ENCODE measurements around the gene AQP5. TPM values are rescaled to one million over a fixed set of nuclear protein-coding genes. Genes with fewer than 3 reads are reported as not detected.
A peak's percentile ranks its signal among the peaks of the same experiment; 100 is the strongest.

The AQP5 gene
- total RNA-seq, 2 donors from 2014 or later, result not detected

DNA sequence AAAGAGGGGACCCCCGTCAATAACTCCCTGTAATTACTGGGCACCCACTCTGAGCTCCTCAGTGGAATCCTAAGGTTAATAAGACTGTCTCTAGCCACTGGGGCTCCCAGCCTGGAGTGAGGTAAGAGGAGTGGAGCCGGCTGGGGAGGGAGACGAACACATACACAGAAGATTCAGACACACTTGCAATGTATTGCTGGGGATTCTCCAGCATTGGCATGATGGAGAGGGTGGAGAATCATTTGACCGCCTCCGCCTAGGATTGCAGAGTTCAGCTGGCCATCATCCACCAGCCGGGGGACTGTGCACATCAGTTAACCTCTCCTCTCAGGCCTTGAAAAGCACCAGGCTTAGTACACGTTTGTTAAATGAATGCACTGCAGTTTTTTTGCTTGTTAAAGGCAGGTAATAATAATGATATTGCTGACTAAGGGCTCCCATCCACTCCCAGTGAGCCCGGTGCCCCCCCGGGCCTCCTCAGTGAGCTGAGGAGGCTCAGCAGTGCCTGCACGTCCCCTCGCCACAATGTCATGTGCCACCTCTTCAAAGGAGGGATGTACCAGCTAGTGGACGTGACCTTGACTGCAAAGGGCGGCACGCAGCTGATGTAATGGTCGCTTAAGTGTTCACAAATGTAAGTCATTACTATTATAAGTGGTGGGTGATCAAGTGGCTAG is 37.7 kb upstream of the AQP5 start:
- Mint-ChIP-seq H3K4me1 (peaks cover 6% of the 10 kb centered on the region), H3K36me3 (ENCODE audit: low read depth) (no peaks in the 10 kb centered on the region), H3K27ac (no peak overlapping the region), H3K4me3 (no peak overlapping the region), H3K27me3 (no peaks in the 10 kb centered on the region)
- H3K9me3 ChIP-seq (ENCODE audit: control insufficient read depth, low read length, poor library complexity, severe bottlenecking), result no peaks in the 10 kb centered on the region
- no peak for DNase-seq
- no peak for ATAC-seq

DNA sequence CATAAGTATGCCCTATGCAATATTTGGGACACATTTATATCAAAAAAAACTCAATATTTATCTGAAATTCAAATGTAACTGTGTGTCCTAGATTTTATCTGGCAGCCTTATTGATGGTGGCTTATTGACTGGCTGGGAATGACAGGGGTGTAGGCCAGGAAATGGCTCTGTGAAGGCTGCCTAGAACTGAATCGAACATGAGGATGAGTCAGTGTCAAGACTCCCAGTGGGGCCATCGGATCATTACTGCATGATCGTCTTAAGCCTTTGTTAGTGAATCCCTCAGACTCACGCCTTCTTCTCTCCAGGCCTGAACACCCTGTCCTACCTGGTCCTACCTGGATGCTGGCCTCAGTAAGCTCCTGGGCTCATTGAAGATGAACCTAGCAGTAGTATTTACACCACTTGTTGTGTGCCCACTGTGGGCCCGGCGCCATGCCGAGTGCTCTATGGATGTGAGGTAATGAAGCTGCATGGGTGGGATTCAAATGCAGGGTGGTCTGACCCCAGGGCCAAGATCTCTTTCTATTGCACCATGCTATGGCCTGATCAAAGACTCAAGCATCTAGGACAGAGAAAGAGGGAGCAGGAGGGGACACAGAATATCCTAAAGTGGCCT is 36.9 kb upstream of the AQP5 start:
- Mint-ChIP-seq H3K27ac (no peak overlapping the region), H3K27me3 (peaks cover under 1% of the 10 kb centered on the region), H3K36me3 (ENCODE audit: low read depth) (no peaks in the 10 kb centered on the region), H3K4me1 (peaks cover 6% of the 10 kb centered on the region), H3K4me3 (no peak overlapping the region)
- DNase-seq (no peak), ATAC-seq (no peak)
- H3K9me3 ChIP-seq (ENCODE audit: control insufficient read depth, low read length, poor library complexity, severe bottlenecking), result no peaks in the 10 kb centered on the region

DNA sequence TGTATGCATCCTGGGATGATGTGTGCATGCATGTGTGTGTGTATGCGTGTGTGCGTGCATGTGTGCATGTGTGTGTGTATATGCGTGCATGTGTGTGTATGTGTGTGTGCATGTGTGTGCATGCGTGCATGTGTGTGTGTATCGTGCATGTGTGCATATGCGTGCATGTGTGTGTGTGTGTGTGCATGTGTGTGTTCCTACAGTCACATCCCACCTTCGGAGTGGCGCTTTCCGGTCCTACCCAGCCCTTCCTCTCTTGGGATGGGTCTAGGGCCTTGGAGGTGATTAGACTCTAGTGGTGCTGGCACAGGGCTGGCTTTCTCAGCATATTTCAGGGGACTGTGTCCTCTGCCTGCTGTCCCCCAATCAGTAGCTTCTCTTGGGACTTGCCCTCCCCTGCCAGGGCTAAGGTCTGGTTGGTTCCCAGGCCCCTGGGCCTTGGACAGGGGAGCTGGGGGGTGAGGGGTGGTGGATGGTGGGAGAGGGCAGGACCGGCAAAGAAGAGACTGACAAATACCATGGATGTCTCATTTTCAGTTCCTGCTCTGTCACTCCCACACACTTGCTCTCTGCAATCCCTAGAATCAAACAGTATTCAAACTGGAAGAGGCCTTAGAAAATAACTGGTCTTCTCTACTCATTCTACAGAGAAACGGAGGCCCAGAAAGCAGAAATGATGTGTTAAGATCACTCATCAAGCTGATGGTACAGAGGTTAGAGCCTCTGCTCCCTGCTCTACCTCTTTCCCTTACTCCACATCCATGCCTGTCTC is 36.1 kb upstream of the AQP5 start:
- no peaks in the 10 kb centered on the region for H3K36me3 Mint-ChIP-seq (ENCODE audit: low read depth)
- DNase-seq (no peak), ATAC-seq (no peak)
- no peak overlapping the region for H3K4me3 Mint-ChIP-seq
- H3K4me1 Mint-ChIP-seq, result peaks cover 6% of the 10 kb centered on the region
- H3K9me3 ChIP-seq (ENCODE audit: control insufficient read depth, low read length, poor library complexity, severe bottlenecking), result no peaks in the 10 kb centered on the region
- no peak overlapping the region for H3K27ac Mint-ChIP-seq
- H3K27me3 Mint-ChIP-seq, result peaks cover 4% of the 10 kb centered on the region

DNA sequence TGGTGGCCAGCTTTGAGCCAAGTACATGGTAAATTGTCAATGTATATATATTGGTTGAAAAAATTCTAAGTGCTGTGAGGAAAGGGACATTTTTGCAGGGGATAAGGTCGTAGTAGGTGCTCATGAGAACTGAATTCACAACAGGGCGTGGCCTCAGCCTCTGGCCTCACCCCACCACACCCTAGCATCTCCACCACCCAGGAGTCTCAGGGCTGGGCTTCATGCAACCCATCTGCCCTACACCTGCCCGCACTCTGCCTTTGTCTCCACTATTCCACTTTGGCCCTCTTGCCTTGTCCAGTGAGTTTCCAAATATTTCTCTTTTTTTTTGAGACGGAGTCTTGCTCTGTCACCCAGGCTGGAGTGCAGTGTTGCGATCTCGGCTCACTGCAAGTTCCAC is 33.2 kb upstream of the AQP5 start:
- Mint-ChIP-seq H3K36me3 (ENCODE audit: low read depth) (no peaks in the 10 kb centered on the region), H3K27ac (no peak overlapping the region), H3K4me1 (no peaks in the 10 kb centered on the region), H3K27me3 (peaks cover 9% of the 10 kb centered on the region), H3K4me3 (no peak overlapping the region)
- DNase-seq, result no peak
- H3K9me3 ChIP-seq (ENCODE audit: control insufficient read depth, low read length, poor library complexity, severe bottlenecking), result no peaks in the 10 kb centered on the region
- ATAC-seq, result no peak

DNA sequence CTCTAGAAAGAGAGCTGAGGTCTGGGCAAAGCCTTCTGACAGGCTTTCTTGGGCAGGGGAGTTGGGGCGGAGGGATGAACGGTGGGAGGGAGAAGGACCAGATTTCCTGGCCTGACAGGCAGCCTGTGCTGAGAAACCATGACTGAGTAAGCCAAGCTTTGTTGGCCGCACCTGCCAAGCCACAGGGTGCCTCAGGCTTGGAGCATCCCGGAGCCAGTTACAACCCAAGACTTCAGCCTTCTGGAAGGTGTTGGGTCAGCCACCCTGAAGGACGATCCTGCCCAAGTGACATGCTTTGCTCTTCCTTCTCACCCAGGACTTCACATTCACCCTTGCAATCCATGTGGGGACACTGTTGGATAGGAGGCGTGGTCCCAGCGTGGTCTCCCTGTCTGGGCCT is 32.1 kb upstream of the AQP5 start:
- Mint-ChIP-seq H3K27me3 (peaks cover 12% of the 10 kb centered on the region), H3K27ac (no peak overlapping the region), H3K4me3 (no peak overlapping the region), H3K4me1 (peaks cover 1% of the 10 kb centered on the region), H3K36me3 (ENCODE audit: low read depth) (peaks cover 2% of the 10 kb centered on the region)
- no peak for DNase-seq
- H3K9me3 ChIP-seq (ENCODE audit: control insufficient read depth, low read length, poor library complexity, severe bottlenecking), result no peaks in the 10 kb centered on the region
- ATAC-seq, result no peak

DNA sequence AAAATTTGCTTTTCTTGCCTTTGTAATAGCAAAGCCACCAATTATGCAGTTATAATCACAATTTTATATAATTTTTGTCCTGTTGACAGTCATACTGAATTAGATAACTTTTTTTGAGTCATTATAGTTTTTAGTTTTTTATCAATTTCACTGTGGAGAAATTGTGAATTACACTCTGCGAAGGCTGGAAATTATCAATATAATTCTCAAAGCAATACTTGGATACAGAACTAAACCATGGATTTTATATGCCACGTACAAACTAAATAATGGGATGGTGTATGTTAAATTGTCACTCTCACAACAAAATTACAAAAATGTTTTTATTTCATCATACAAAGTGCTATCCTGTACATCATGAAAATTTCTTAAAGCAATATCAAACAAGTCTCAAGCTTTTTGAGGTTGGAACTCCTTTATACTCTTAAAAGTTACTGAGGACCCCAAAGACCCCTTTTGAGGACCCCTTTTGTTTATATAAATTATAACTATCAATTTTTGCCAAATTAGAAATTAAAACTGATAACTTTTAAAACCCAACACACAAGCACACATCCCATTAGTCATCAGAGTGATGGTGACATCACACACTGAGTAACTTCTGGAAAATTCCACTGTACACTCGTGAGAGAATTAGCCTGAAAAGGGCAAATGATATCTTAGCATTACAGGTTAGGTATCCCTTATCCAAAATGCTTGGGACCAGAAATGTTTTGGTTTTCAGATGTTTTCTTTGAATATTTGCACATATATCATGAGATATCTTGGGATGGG is 31.0 kb upstream of the AQP5 start:
- H3K4me3 Mint-ChIP-seq, result no peak overlapping the region
- H3K4me1 Mint-ChIP-seq, result peaks cover 4% of the 10 kb centered on the region
- no peak for DNase-seq
- no peak for ATAC-seq
- no peak overlapping the region for H3K27ac Mint-ChIP-seq
- peaks cover 20% of the 10 kb centered on the region for H3K27me3 Mint-ChIP-seq
- H3K9me3 ChIP-seq (ENCODE audit: control insufficient read depth, low read length, poor library complexity, severe bottlenecking), result no peaks in the 10 kb centered on the region
- H3K36me3 Mint-ChIP-seq (ENCODE audit: low read depth), result peaks cover 3% of the 10 kb centered on the region

DNA sequence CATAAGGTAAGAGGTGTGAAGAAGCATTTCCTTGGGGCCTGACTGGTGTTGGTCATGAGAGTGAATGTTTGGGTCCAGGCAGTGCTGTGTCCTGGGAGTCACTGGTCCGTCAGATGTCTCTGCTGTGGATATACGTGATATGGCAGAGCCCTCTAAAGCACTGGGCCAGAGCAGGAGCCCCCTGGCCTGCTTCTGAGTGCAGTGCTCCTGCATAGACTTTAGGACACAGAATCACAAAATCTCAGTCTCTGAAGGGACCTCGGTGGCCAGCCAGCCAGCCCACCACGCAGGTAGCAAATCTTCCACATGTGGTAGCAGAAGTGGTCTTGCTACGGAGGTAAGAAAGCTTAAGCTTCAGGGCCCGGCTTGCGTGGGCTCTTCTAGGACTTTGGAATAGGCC is 29.6 kb upstream of the AQP5 start:
- H3K27me3 Mint-ChIP-seq, result peaks cover 24% of the 10 kb centered on the region
- H3K27ac Mint-ChIP-seq, result no peak overlapping the region

DNA sequence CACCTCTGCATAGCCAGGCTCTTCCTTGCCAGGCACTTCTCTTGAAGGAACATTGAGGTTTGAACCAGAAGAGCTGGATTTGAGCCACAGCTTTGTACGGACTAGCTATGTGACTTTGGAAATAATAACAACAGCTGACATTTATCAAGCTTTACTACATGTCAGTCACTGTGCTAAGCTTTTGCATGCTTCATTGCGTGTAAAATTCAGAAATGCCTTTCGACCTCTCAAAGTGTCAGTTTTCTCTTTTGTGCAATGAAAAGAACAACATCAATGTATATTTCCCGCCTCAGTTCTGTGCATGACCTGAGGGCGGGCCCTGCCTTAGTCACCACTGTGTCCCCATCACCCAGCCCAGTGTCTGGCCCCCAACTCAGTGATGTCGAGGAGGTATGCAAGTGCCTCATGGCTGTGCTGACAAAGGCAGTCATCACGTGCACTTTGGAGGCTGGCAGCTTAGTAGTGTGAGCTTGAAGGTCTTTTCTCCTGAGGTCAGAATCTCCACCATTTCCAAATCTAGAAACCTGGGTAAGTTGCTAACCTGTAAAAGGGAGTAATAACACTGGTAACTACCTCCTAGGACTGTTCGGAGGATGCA is 29.0 kb upstream of the AQP5 start:
- H3K27me3 Mint-ChIP-seq, result peaks cover 29% of the 10 kb centered on the region
- H3K4me3 Mint-ChIP-seq, result no peak overlapping the region
- no peaks in the 10 kb centered on the region for H3K9me3 ChIP-seq (ENCODE audit: control insufficient read depth, low read length, poor library complexity, severe bottlenecking)
- peaks cover 4% of the 10 kb centered on the region for H3K4me1 Mint-ChIP-seq
- DNase-seq (no peak), ATAC-seq (no peak)
- peaks cover 3% of the 10 kb centered on the region for H3K36me3 Mint-ChIP-seq (ENCODE audit: low read depth)
- H3K27ac Mint-ChIP-seq, result no peak overlapping the region

More for the DNA sequence above, 29.6 kb upstream of the AQP5 start:
- Mint-ChIP-seq H3K4me3 (no peak overlapping the region), H3K4me1 (peaks cover 4% of the 10 kb centered on the region), H3K36me3 (ENCODE audit: low read depth) (peaks cover 3% of the 10 kb centered on the region)
- no peak for DNase-seq
- no peak for ATAC-seq
- H3K9me3 ChIP-seq (ENCODE audit: control insufficient read depth, low read length, poor library complexity, severe bottlenecking), result no peaks in the 10 kb centered on the region

DNA sequence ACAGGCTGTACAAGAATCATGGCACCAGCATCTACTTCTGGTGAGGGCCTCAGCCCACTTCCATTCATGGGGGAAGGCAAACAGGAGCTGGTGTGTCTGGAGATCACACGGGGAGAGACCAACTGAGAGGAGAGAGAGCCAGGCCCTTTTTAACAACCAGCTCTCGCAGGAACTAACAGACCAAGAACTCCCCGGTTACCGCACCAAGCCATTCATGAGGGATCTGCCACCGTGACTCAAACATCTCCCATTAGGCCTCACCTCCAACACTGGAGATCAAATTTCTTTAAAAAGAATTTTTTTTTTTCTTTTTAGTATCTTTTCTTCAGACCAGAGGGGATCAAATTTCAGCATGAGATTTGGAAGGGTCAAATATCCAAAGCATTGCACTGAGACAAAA is 27.9 kb upstream of the AQP5 start:
- peaks cover 4% of the 10 kb centered on the region for H3K4me1 Mint-ChIP-seq
- H3K9me3 ChIP-seq (ENCODE audit: control insufficient read depth, low read length, poor library complexity, severe bottlenecking), result no peaks in the 10 kb centered on the region
- no peak overlapping the region for H3K4me3 Mint-ChIP-seq
- H3K27me3 Mint-ChIP-seq, result peaks cover 29% of the 10 kb centered on the region
- peak overlapping the region; percentile 27 for H3K27ac Mint-ChIP-seq
- peaks cover 3% of the 10 kb centered on the region for H3K36me3 Mint-ChIP-seq (ENCODE audit: low read depth)
- ATAC-seq (no peak), DNase-seq (no peak)

DNA sequence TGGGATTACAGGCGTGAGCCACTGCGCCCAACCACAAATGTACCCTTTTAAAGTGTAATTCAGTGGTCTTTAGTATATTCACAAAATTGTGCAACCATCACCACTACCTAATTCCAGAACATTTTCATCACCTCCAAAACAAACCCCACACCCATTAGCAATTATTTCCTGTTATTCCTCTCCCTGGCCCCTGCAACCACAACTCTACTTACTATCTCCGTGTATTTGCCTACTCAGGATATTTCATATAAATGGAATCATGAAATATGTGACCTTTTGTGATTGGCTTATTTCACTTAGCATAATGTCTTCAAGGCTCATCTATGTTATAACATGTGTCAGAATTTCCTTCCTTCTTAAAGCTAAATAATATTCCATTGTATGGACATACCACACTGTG is 27.2 kb upstream of the AQP5 start:
- no peak overlapping the region for H3K27ac Mint-ChIP-seq
- H3K4me3 Mint-ChIP-seq, result no peak overlapping the region
- H3K27me3 Mint-ChIP-seq, result peaks cover 29% of the 10 kb centered on the region
- no peak for DNase-seq
- no peak for ATAC-seq
- H3K36me3 Mint-ChIP-seq (ENCODE audit: low read depth), result peaks cover 3% of the 10 kb centered on the region
- H3K9me3 ChIP-seq (ENCODE audit: control insufficient read depth, low read length, poor library complexity, severe bottlenecking), result no peaks in the 10 kb centered on the region
- peaks cover 4% of the 10 kb centered on the region for H3K4me1 Mint-ChIP-seq

DNA sequence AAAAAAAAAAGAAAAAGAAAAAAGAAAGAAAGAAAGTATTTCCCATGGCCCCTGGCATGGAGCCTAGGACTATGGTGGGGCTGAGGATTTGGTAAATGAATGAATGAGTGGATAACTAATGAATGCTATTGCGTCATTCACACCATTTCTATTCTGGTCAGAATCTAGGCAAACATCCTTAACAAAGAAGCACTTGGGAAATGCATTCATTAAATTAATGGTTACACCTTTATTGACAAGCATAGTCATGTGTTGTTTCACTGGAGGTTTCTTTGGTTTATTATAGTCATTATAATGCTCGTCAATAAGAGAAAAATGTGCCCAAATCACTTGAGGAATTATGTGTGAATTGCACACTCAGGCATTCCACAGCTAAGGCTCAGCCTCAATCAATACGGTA is 24.7 kb upstream of the AQP5 start:
- no peaks in the 10 kb centered on the region for H3K9me3 ChIP-seq (ENCODE audit: control insufficient read depth, low read length, poor library complexity, severe bottlenecking)
- Mint-ChIP-seq H3K4me1 (peaks cover 11% of the 10 kb centered on the region), H3K36me3 (ENCODE audit: low read depth) (peaks cover 3% of the 10 kb centered on the region), H3K27me3 (peaks cover 25% of the 10 kb centered on the region), H3K27ac (no peak overlapping the region), H3K4me3 (no peak overlapping the region)
- ATAC-seq (no peak), DNase-seq (no peak)

DNA sequence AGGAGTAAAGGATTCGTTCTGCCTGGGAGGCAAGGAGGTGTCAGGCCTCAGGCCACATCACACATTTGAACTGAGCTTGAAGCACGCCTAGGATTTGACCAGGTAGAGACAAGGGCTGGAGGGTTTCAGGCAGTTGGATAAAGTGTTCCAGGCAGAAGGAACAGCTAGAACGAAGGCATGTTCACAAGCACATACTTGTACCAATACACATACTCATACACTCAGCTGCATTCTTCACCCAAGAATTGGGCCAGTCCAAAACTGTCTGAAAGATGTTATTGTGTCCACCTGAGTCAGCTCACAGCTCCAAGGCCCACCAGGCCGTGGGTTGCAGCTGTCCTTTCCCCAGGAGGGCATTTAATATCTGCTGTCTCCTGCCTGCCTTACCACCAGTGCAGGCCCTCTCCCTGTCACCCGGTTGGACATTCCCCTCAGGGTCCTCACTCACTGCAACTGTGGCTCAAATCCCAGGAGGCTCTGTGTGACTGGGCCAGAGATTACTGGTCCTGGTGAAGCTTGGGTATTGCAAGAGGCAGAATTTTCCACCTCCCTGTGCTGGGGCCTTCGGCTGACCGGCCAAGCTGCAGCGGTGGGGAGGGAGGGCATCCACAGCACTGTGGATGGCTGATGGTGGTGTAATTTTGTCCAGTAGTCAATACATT is 23.9 kb upstream of the AQP5 start:
- Mint-ChIP-seq H3K27ac (no peak overlapping the region), H3K27me3 (peaks cover 23% of the 10 kb centered on the region), H3K4me1 (peaks cover 17% of the 10 kb centered on the region), H3K36me3 (ENCODE audit: low read depth) (peaks cover 3% of the 10 kb centered on the region), H3K4me3 (no peak overlapping the region)
- DNase-seq, result no peak
- no peaks in the 10 kb centered on the region for H3K9me3 ChIP-seq (ENCODE audit: control insufficient read depth, low read length, poor library complexity, severe bottlenecking)
- no peak for ATAC-seq

Data from T-helper 17 cell (primary cell).